IMR-90 (cell line): ENCODE data around the gene PAM16. TPM values are rescaled to one million over a fixed set of nuclear protein-coding genes. Genes with fewer than 3 reads are reported as not detected.

Experiments used
- ATAC-seq: fragments of 200-7000 bp; cut with Tn5 transposase; 2 replicates; pipeline ENCODE4 v1.9.1; 2020; ENCODE audit warnings: low read depth, mild to moderate bottlenecking, moderate library complexity
- BruUV-seq: library from RNA; stranded (reverse); fragments of 400-500 nt; replicated peaks from 2 replicates; lab custom pipeline; 2021; lab: Mats Ljungman, UMichigan
- CTCF ChIA-PET: fragments of 300-600 bp; formaldehyde crosslinking; extraction: SDS; loops from one replicate; lab custom pipeline; 2021; ENCODE audit warnings: antibody characterized with exemption; lab: Yijun Ruan, JAX
- POLR2A ChIA-PET: fragments of 300-600 bp; sonication (Branson Sonifier 250); formaldehyde crosslinking; loops from one replicate; lab custom pipeline; 2022; ENCODE audit warnings: antibody characterized with exemption; ENCODE audit not compliant: unreplicated experiment; lab: Charles Lee
- DNase-seq: peaks from one replicate; pipeline ENCODE4 v3.0.0; 2013
- H2AFZ ChIP-seq: replicated peaks from 2 replicates; pipeline ENCODE3; 2013; ENCODE audit warnings: low read length, mild to moderate bottlenecking; ENCODE audit not compliant: poor library complexity
- H2AK5ac ChIP-seq: 2 replicates; pipeline ENCODE4 v1.6.1; 2013; ENCODE audit warnings: low read depth, low read length, inconsistent platforms
- H2AK9ac ChIP-seq: replicated peaks from 2 replicates; pipeline ENCODE3; 2013; ENCODE audit warnings: mild to moderate bottlenecking, low read depth, low read length, moderate library complexity; ENCODE audit not compliant: poor library complexity
- H2BK120ac ChIP-seq: 2 replicates; pipeline ENCODE4 v1.6.1; 2013; ENCODE audit warnings: low read depth, low read length, inconsistent platforms
- H2BK15ac ChIP-seq: 3 replicates; pipeline ENCODE4 v1.6.1; 2013; ENCODE audit warnings: low read depth, low read length, inconsistent platforms
- H2BK20ac ChIP-seq: 2 replicates; pipeline ENCODE4 v1.6.1; 2013; ENCODE audit warnings: low read depth, mild to moderate bottlenecking, inconsistent platforms, low read length, moderate library complexity
- H2BK5ac ChIP-seq: 2 replicates; pipeline ENCODE4 v1.6.1; 2013; ENCODE audit warnings: mild to moderate bottlenecking, low read depth, low read length, inconsistent platforms; ENCODE audit not compliant: poor library complexity, severe bottlenecking
- H3K14ac ChIP-seq: replicated peaks from 2 replicates; pipeline ENCODE4 v1.6.1; 2013; ENCODE audit warnings: low read depth, low read length, inconsistent platforms
- H3K18ac ChIP-seq: 2 replicates; pipeline ENCODE4 v1.6.1; 2013; ENCODE audit warnings: low read depth, low read length, control low read depth
- H3K23ac ChIP-seq: 2 replicates; pipeline ENCODE4 v1.6.1; 2013; ENCODE audit warnings: low read depth, low read length, inconsistent platforms
- H3K27ac ChIP-seq: 2 replicates; pipeline ENCODE4 v1.5.1; 2013; ENCODE audit warnings: mild to moderate bottlenecking, control low read depth, low read length; ENCODE audit not compliant: insufficient read depth
- H3K27me3 ChIP-seq: 2 replicates; pipeline ENCODE4 v1.6.1; 2013; ENCODE audit warnings: low read length; ENCODE audit not compliant: control insufficient read depth, insufficient read depth
- H3K36me3 ChIP-seq: 2 replicates; pipeline ENCODE4 v1.6.1; 2013; ENCODE audit warnings: low read length, mixed read lengths; ENCODE audit not compliant: control insufficient read depth, insufficient read depth
- H3K4ac ChIP-seq: 2 replicates; pipeline ENCODE4 v1.6.1; 2013; ENCODE audit warnings: low read depth, low read length, inconsistent platforms
- H3K4me1 ChIP-seq: 2 replicates; pipeline ENCODE4 v1.6.1; 2013; ENCODE audit warnings: low read length, mixed read lengths; ENCODE audit not compliant: control insufficient read depth, insufficient read depth
- H3K4me2 ChIP-seq: 2 replicates; pipeline ENCODE4 v1.6.1; 2013; ENCODE audit warnings: low read depth, mild to moderate bottlenecking, control low read depth, low read length, moderate library complexity
- H3K4me3 ChIP-seq: 2 replicates; pipeline ENCODE4 v1.5.1; 2013; ENCODE audit warnings: low read depth, mild to moderate bottlenecking, control low read depth, low read length, moderate library complexity; ENCODE audit not compliant: insufficient read depth
- H3K56ac ChIP-seq: 2 replicates; pipeline ENCODE4 v1.6.1; 2013; ENCODE audit warnings: low read length, inconsistent platforms; ENCODE audit not compliant: insufficient read depth; ENCODE audit errors: extremely low read depth
- H3K79me1 ChIP-seq, 2 experiments: 2 replicates each; pipeline ENCODE4 v1.6.1; 2013; ENCODE audit warnings: low read length in 2 of 2, inconsistent platforms in 1 of 2, low read depth in 1 of 2
- H3K9ac ChIP-seq: 2 replicates; pipeline ENCODE4 v1.6.1; 2013; ENCODE audit warnings: low read depth, low read length, control low read depth
- H3K9me1 ChIP-seq: 2 replicates; pipeline ENCODE4 v1.6.1; 2013; ENCODE audit warnings: low read length, inconsistent platforms; ENCODE audit not compliant: insufficient read depth
- H3K9me3 ChIP-seq: 2 replicates; pipeline ENCODE4 v1.6.1; 2013; ENCODE audit warnings: low read length; ENCODE audit not compliant: control insufficient read depth, insufficient read depth
- H4K20me1 ChIP-seq: 2 replicates; pipeline ENCODE4 v1.6.1; 2013; ENCODE audit warnings: low read length, inconsistent platforms; ENCODE audit not compliant: insufficient read depth
- H4K5ac ChIP-seq: 2 replicates; pipeline ENCODE4 v1.6.1; 2013; ENCODE audit warnings: mild to moderate bottlenecking, low read depth, low read length, control low read depth
- H4K8ac ChIP-seq, 2 experiments: 2 replicates each; pipeline ENCODE4 v1.6.1; 2013; ENCODE audit warnings: low read depth in 2 of 2, low read length in 2 of 2, control low read depth in 1 of 2, inconsistent platforms in 1 of 2
- H4K91ac ChIP-seq: 2 replicates; pipeline ENCODE4 v1.6.1; 2013; ENCODE audit warnings: low read depth, low read length, inconsistent platforms; ENCODE audit not compliant: insufficient read depth
- BHLHE40 ChIP-seq: fragments of 150-350 bp; IDR thresholded peaks from 2 replicates; pipeline ENCODE4 v1.6.1; 2016; ENCODE audit warnings: mild to moderate bottlenecking, low read depth, low read length
- CEBPB ChIP-seq: IDR thresholded peaks from 2 replicates; pipeline ENCODE4 v1.6.1; 2012; ENCODE audit warnings: low read depth, low read length, improper control_type of control experiment
- CHD1 ChIP-seq: IDR thresholded peaks from 2 replicates; pipeline ENCODE4 v1.6.1; 2012; ENCODE audit warnings: low read depth, low read length, improper control_type of control experiment
- CTCF ChIP-seq: conservative IDR thresholded peaks from 2 replicates; pipeline ENCODE4 v1.5.1; 2012; ENCODE audit warnings: mild to moderate bottlenecking, low read depth, low read length, improper control_type of control experiment
- ELK1 ChIP-seq: fragments of 150-350 bp; IDR thresholded peaks from 2 replicates; pipeline ENCODE4 v1.6.1; 2016; ENCODE audit warnings: low read depth, mild to moderate bottlenecking, low read length, moderate library complexity, borderline replicate concordance
- MAFK ChIP-seq: IDR thresholded peaks from 2 replicates; pipeline ENCODE4 v1.6.1; 2012; ENCODE audit warnings: low read depth, low read length, improper control_type of control experiment
- MAZ ChIP-seq: IDR thresholded peaks from 2 replicates; pipeline ENCODE4 v1.6.1; 2012; ENCODE audit warnings: low read depth, mild to moderate bottlenecking, low read length, improper control_type of control experiment, moderate library complexity, borderline replicate concordance
- MXI1 ChIP-seq: IDR thresholded peaks from 2 replicates; pipeline ENCODE4 v1.6.1; 2012; ENCODE audit warnings: low read depth, mild to moderate bottlenecking, low read length, moderate library complexity, borderline replicate concordance
- NFE2L2 ChIP-seq: fragments of 150-350 bp; IDR thresholded peaks from 2 replicates; pipeline ENCODE4 v1.6.1; 2016; ENCODE audit warnings: low read depth, mild to moderate bottlenecking, low read length
- RAD21 ChIP-seq: IDR thresholded peaks from 2 replicates; pipeline ENCODE4 v1.6.1; 2012; ENCODE audit warnings: low read length, improper control_type of control experiment
- RFX5 ChIP-seq: IDR thresholded peaks from 2 replicates; pipeline ENCODE4 v1.8.0; 2012; ENCODE audit warnings: low read depth, mild to moderate bottlenecking, low read length, moderate library complexity
- SMC3 ChIP-seq: fragments of 150-350 bp; IDR thresholded peaks from 2 replicates; pipeline ENCODE4 v1.6.1; 2016; ENCODE audit warnings: low read depth, mild to moderate bottlenecking, antibody characterized with exemption, low read length, moderate library complexity
- USF2 ChIP-seq: fragments of 150-350 bp; IDR thresholded peaks from 2 replicates; pipeline ENCODE4 v1.6.1; 2017; ENCODE audit warnings: mild to moderate bottlenecking, antibody characterized with exemption, low read length, low read depth
- WGBS, 2 experiments: methylation state at CpG; one replicate each; pipeline versions ENCODE4 v1.1.5 to v1.1.7; 2013; ENCODE audit warnings: missing lambda C conversion rate in 2 of 2; ENCODE audit not compliant: insufficient read length in 1 of 2; ENCODE audit errors: extremely low coverage in 2 of 2; 5-methylcytosine and 5-hydroxymethylcytosine counted together
- dilution Hi-C: fragments of 300-500 bp; cut with HindIII; formaldehyde crosslinking; loops from one replicate; pipeline ENCODE4 v1.14.3; 2018; ENCODE audit warnings: low sequenced_read_pairs; ENCODE audit not compliant: unreplicated experiment
- in situ Hi-C: fragments of 300-500 bp; cut with MboI; formaldehyde crosslinking; loops from 3 replicates; pipeline ENCODE4 v1.14.3; 2019; ENCODE audit warnings: low sequenced_read_pairs, inconsistent platforms, mixed read lengths
- intact Hi-C: fragments of 100-400 bp; cut with micrococcal nuclease; formaldehyde crosslinking; loops from 2 replicates; pipeline ENCODE4 v1.10.0; 2022
- polyA plus RNA-seq, 3 experiments: library from polyadenylated mRNA; depleted of rRNA; stranded (reverse); fragments of >200 nt; gene quantifications; 2 replicates each; pipeline ENCODE4 v1.2.3, GENCODE V29; 2012; ENCODE audit warnings: low replicate concordance in 1 of 3
- total RNA-seq: library from RNA; depleted of rRNA; stranded (reverse); fragments of >200 nt; gene quantifications from 2 replicates; pipeline ENCODE4 v1.2.3, GENCODE V29; 2012

The PAM16 gene
- total and polyA plus RNA-seq, 2 of the 4 experiments (the other 2 are of a cell fraction), result 17.9 to 48.4 TPM

GRCh38 chr16:4332083-4332482, 19.0 kb downstream of the PAM16 start:
- peaks cover 64% of the 10 kb centered on the region for H4K20me1 ChIP-seq
- BruUV-seq, result no TSS peak
- H3K9me1 ChIP-seq, result peaks cover 8% of the 10 kb centered on the region
- no peak overlapping the region for H4K5ac ChIP-seq
- no peak overlapping the region for H2BK120ac ChIP-seq
- peaks cover 29% of the 10 kb centered on the region for H3K36me3 ChIP-seq
- dilution Hi-C loops (no loop called here), in situ Hi-C loops (loop anchor here (5.0 to 10.0 kb wide), 2 partner anchors 130 to 347 kb away; no protein-coding TSS in a partner anchor), intact Hi-C loops (loop anchor here (5.0 kb wide), 1 partner anchor 215 kb away; the partner anchor contains the start of gene ADCY9)
- no peak overlapping the region for H3K14ac ChIP-seq
- no peak overlapping the region for H3K9ac ChIP-seq
- H2BK20ac ChIP-seq, result no peak overlapping the region
- POLR2A ChIA-PET, result interaction anchor here (0.7 kb wide), 1 partner anchor 846 kb away, joined by 3 read pairs; no protein-coding TSS in a partner anchor
- H2BK15ac ChIP-seq, result no peak overlapping the region
- no peak overlapping the region for H2BK5ac ChIP-seq
- DNase-seq (no peak), ATAC-seq (no peak)
- no peak overlapping the region for H3K23ac ChIP-seq
- no peaks in the 10 kb centered on the region for H3K27me3 ChIP-seq
- no peaks in the 10 kb centered on the region for H3K9me3 ChIP-seq
- CTCF ChIA-PET, result interaction anchor here (1.0 kb wide), 1 partner anchor 43 kb away, joined by 3 read pairs; no protein-coding TSS in a partner anchor
- no peak overlapping the region for H2AK5ac ChIP-seq
- no peak overlapping the region for H4K91ac ChIP-seq
- H3K4me3 ChIP-seq, result no peak overlapping the region
- peaks cover 20% of the 10 kb centered on the region for H3K4me1 ChIP-seq
- H3K56ac ChIP-seq, result no peak overlapping the region
- WGBS, 2 experiments, result 93% methylated on average over 4 of the region's 14 CpGs; no CpG with 5 or more reads in 1 of the 2 experiments
- no peak overlapping the region for H2AFZ ChIP-seq
- H2AK9ac ChIP-seq, result no peak overlapping the region
- H3K79me1 ChIP-seq, result peaks cover 15 to 77% of the 10 kb centered on the region in 2 experiments
- TF ChIP-seq RAD21 (no peak), MAZ (no peak), USF2 (no peak), NFE2L2 (no peak), MXI1 (no peak), MAFK (no peak), ELK1 (no peak), CHD1 (no peak), CTCF (no peak), RFX5 (no peak), CEBPB (no peak), BHLHE40 (no peak), SMC3 (no peak)
- H3K4ac ChIP-seq, result no peak overlapping the region
- no peak overlapping the region for H4K8ac ChIP-seq
- no peak overlapping the region for H3K18ac ChIP-seq
- H3K27ac ChIP-seq, result no peak overlapping the region
- no peak overlapping the region for H3K4me2 ChIP-seq
